H1 (cell line): Measurements from ENCODE around the gene RBM24. TPM values are rescaled to one million over a fixed set of nuclear protein-coding genes. Genes with fewer than 3 reads are reported as not detected.

ENCODE experiments used
- E2F6 ChIP-seq: IDR thresholded peaks from 2 replicates; pipeline ENCODE4 v1.6.1; 2012; ENCODE audit warnings: inconsistent platforms
- MAFK ChIP-seq: IDR thresholded peaks from 2 replicates; pipeline ENCODE4 v1.6.1; 2012; ENCODE audit warnings: low read depth, mild to moderate bottlenecking, improper control_type of control experiment, low read length
- MAX ChIP-seq: IDR thresholded peaks from 2 replicates; pipeline ENCODE4 v1.6.1; 2012; ENCODE audit warnings: inconsistent platforms
- POLR2AphosphoS5 ChIP-seq: IDR thresholded peaks from 2 replicates; pipeline ENCODE4 v1.6.1; 2011; ENCODE audit warnings: low read depth, low read length
- RBBP5 ChIP-seq: IDR thresholded peaks from 2 replicates; pipeline ENCODE4 v1.7.1; 2012; ENCODE audit warnings: low read depth, mild to moderate bottlenecking, inconsistent platforms, low read length, moderate library complexity, borderline replicate concordance
- RXRA ChIP-seq: IDR thresholded peaks from 2 replicates; pipeline ENCODE4 v1.6.1; 2011; ENCODE audit warnings: low read depth, mild to moderate bottlenecking, low read length, moderate library complexity; ENCODE audit not compliant: insufficient read depth
- polyA plus RNA-seq, 7 experiments: library from polyadenylated mRNA; depleted of rRNA in 3 of 7; stranded (reverse) in 5 of 7; unstranded in 2 of 7; fragments of >200 nt in 5 of 7; fragments of 200-250 nt in 2 of 7; gene quantifications; 1 replicate in 5 of 7; 2 replicates in 1 of 7; 4 replicates in 1 of 7; pipeline versions ENCODE4 v1.2.1 to v1.2.3, GENCODE V29; 2011 to 2013; ENCODE audit warnings: missing spikeins in 2 of 7, mixed read lengths in 2 of 7
- total RNA-seq: library from RNA; stranded (reverse); fragmentation: NEBNext Ultra II Directional; extraction: Animal tissue kit (Norgen Biotek cat#: 25700); gene quantifications from 2 replicates; pipeline ENCODE4 v1.2.1, GENCODE V29; 2021

RBM24 gene
- total and polyA plus RNA-seq, 2 of the 8 experiments (the other 6 are each of a cell fraction or from before 2014, with no cell fraction given): 0.52 to 2.6 TPM

GRCh38 chr6:17291778-17292177 is 10.6 kb downstream of the RBM24 start (continued):
- no peak for TF ChIP-seq E2F6
- no peak for TF ChIP-seq RXRA
- TF ChIP-seq MAFK: no peak
- TF ChIP-seq MAX: no peak
- no peak for TF ChIP-seq POLR2AphosphoS5
- TF ChIP-seq RBBP5: no peak
- TF ChIP-seq, all 59 proteins: peak for 0
